GM21423 (cell line): ENCODE data around the gene C1QB.
"Not testable (repeated sequence)": the region's sequence is repeated elsewhere in the genome, so short reads cannot be mapped to it uniquely, and the experiment has no call there.

ENCODE experiments used
- ATAC-seq: cut with Tn5 transposase; IDR thresholded peaks from one replicate; pipeline ENCODE4 v1.9.1; 2021; ENCODE audit warnings: mild to moderate bottlenecking, moderate library complexity; ENCODE audit not compliant: unreplicated experiment

Gene C1QB

DNA sequence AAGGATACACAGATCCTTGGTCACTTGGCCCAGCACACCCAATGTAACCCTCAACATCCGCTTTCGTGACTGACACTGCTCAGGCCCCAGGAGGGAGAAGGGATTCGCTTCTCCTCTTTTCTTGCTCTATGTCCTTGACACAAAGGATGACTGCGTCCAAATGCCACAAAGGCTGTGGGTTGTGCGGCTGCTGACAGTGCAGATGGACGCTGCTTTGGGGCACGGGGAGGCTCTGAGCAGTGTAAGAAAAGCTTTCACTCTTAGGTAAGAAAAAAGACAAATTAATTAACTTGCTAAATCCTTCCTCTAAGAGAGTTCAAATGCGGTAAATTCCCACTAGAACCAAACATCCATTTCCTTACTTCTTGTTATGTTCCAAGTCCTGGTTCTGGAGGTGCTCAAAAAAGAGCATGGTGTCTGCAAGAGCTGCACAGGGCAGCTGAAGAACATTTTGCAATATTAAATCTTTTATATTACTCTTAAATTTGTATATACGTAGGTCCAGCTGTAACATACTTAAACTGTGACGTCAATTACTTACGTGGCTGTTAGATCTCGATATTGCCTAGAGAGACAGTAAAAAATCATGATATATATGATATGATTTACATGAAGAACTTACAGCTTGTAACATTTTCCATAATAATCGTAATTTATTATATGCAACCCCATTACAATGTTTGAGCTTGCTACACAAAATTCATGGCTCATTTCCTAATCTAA lies 38.2 kb downstream of the C1QB start:
- no peak for ATAC-seq

GRCh38 chr1:22694172-22694571 lies 41.1 kb downstream of the C1QB start:
- no peak for ATAC-seq

GRCh38 chr1:22696610-22697009 lies 43.6 kb downstream of the C1QB start:
- no peak for ATAC-seq

GRCh38 chr1:22697980-22698379 lies 44.9 kb downstream of the C1QB start:
- ATAC-seq: no peak

- ATAC-seq: no peak
Observed at GRCh38 chr1:22699681-22700520, 46.9 kb downstream of the C1QB start.

GRCh38 chr1:22702296-22703085 lies 49.5 kb downstream of the C1QB start:
- ATAC-seq: no peak

GRCh38 chr1:22704440-22705067 lies 51.5 kb downstream of the C1QB start:
- ATAC-seq: no peak

- ATAC-seq: no peak
Observed at GRCh38 chr1:22705586-22705985, 52.5 kb downstream of the C1QB start.

DNA sequence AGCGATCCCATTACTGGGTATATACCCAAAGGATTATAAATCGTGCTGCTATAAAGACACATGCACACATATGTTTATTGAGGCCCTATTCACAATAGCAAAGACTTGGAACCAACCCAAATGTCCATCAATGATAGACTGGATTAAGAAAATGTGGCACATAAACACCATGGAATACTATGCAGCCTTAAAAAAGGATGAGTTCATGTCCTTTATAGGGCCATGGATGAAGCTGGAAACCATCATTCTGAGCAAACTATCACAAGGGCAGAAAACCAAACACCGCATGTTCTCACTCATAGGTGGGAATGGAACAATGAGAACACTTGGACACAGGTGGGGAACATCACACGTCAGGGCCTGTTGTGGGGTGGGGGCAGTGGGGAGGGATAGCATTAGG lies 53.1 kb downstream of the C1QB start:
- ATAC-seq: not testable (repeated sequence)

DNA sequence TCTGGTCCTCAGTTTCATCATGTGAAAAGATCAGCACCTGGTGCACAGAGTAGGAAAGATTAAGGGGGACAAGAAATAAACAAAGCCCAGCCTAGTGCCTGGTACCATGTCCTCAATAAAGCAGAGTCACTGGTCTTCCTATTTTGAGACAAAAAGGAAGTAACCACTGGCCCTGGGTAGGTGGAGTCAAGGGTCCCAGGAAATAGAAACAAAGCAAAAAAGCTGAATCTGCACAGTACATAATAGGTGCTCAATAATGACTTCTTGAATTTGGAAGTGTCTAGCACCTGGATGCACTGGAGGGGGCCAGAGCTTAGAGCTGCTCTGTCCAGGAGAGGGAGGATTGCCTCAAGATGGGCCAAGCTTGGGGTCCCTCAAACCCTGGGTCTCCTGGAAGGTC lies 55.7 kb downstream of the C1QB start:
- no peak for ATAC-seq

GRCh38 chr1:22709227-22709626 lies 56.2 kb downstream of the C1QB start:
- ATAC-seq: no peak

DNA sequence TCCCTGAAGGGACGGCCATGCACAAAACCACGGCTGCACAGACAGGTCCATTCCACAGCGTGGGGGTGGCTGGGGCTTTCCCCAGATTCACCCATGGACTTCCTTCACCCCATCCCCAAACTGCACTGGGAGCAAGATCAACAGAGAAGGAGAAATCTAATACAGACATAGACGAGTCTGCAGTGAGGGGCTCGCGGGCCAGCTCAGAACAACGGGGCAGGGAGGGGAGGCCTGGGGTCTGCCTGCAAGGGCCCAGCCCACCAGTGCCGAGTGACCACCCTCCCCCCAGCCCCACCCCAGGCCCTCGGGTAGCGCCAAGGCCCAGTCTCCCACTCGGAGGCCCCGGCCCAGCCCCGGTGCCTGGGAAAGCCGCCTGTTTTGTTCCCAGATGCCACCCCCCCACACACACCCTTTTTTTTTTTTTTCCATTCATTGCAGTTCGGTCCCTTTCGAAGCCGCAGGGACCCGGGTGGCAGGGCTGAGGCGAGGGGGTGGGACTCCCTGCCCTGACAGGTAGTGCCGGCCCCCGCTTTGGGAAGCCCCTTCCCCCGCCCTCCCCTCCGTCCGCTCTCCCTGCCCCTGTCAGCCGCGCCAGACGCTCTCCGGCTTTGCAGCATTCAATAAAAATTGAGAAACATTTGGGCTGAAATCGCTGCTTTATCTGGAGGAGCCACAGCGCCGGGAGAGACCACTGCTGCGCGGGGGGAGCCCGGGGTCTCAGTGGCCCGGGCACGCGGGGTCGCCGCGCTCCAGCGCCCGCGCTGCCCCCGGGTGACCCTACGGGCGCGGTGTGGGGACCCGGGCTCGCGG lies 57.1 kb downstream of the C1QB start:
- no peak for ATAC-seq

DNA sequence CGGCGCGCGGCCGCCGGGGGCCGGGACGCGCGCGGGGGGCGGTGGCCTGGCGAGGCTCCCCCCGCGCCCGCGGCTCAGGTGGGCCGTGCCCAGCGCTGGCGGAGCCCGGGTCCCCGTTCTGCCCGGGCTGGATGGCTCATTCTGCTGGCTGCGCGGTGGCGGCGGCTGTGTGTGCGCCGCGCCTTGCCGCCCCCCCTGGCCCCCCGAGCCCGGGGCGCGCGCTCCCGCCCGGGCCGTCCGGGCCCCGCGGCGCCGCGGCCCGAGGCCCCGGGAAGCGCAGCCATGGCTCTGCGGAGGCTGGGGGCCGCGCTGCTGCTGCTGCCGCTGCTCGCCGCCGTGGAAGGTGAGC lies 57.6 kb downstream of the C1QB start, which contains the start of gene EPHB2:
EPHB2 (plus strand) TSS at position 139 of the 349 bp plus-strand sequence; CDS start at position 283, 144 bp downstream.
- no peak for ATAC-seq

DNA sequence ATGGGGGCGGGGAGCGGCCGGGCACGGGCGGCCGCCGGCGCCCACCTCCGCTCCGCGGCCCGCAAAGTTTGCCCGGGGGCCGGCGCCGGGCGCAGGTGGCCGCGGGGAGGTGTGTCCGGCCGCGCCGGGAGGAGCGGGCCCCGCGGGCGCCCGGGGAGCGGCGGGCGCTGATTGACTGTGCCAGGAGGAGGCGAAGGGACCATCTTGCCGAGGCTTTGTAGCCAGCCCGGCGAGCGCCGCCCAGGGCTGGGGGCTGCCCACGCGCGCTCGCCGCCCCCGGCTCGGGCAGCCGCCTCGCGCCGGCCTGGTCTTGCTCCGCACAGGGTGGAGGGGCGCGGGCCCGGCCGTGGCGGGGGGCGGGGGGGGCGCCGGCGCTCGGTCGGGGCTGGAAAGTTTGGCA lies 58.0 kb downstream of the C1QB start:
- ATAC-seq: no peak
